ENCODE data around the gene CD1E. TPM values are rescaled to one million over a fixed set of nuclear protein-coding genes. Genes with fewer than 3 reads are reported as not detected.
"Not testable (repeated sequence)": the region's sequence is repeated elsewhere in the genome, so short reads cannot be mapped to it uniquely, and the experiment has no call there.

Gene CD1E
- total and polyA plus RNA-seq, 2 of the 4 experiments (the other 2 are of a cell fraction): not detected

GRCh38 chr1:158348946-158349345 is 4.7 kb upstream of the CD1E start:
- H3K4me3 ChIP-seq (ENCODE audit: insufficient read depth, low read depth, low read length); H4K20me1 ChIP-seq (ENCODE audit: insufficient read depth, low read length); H3K27me3 ChIP-seq (ENCODE audit: control insufficient read depth, insufficient read depth, low read length); H3K23ac ChIP-seq (ENCODE audit: low read depth, low read length); dilution Hi-C loops (cut with HindIII; ENCODE audit: low sequenced_read_pairs, unreplicated experiment); H3K4me1 ChIP-seq (ENCODE audit: control insufficient read depth, insufficient read depth, low read length); H4K91ac ChIP-seq (ENCODE audit: insufficient read depth, low read depth, low read length); H3K79me1 ChIP-seq (ENCODE audit: low read depth in 1 of 2, low read length in 2 of 2); H2BK15ac ChIP-seq (ENCODE audit: low read depth, low read length); H3K4me2 ChIP-seq (ENCODE audit: low read depth, low read length); H3K9ac ChIP-seq (ENCODE audit: low read depth, low read length); CTCF ChIA-PET; H3K9me1 ChIP-seq (ENCODE audit: insufficient read depth, low read length); H2BK5ac ChIP-seq (ENCODE audit: low read depth, low read length, poor library complexity, severe bottlenecking); DNase-seq; in situ Hi-C loops (cut with MboI; ENCODE audit: low sequenced_read_pairs); H2AFZ ChIP-seq (replicated peaks; ENCODE audit: low read length, poor library complexity); ATAC-seq (ENCODE audit: low read depth); H3K9me3 ChIP-seq (ENCODE audit: control insufficient read depth, insufficient read depth, low read length); H4K8ac ChIP-seq (ENCODE audit: low read depth in 2 of 2, low read length in 2 of 2); POLR2A ChIA-PET (ENCODE audit: unreplicated experiment); H3K56ac ChIP-seq (ENCODE audit: extremely low read depth, insufficient read depth, low read length); intact Hi-C loops (cut with micrococcal nuclease); H2BK120ac ChIP-seq (ENCODE audit: low read depth, low read length); H4K5ac ChIP-seq (ENCODE audit: low read depth, low read length); H3K36me3 ChIP-seq (ENCODE audit: control insufficient read depth, insufficient read depth, low read length); H3K4ac ChIP-seq (ENCODE audit: low read depth, low read length); H2BK20ac ChIP-seq (ENCODE audit: low read depth, low read length); H3K14ac ChIP-seq (replicated peaks; ENCODE audit: low read depth, low read length); H2AK9ac ChIP-seq (replicated peaks; ENCODE audit: low read depth, low read length, poor library complexity); BruUV-seq (replicated peaks); H3K27ac ChIP-seq (ENCODE audit: insufficient read depth, low read length); H3K18ac ChIP-seq (ENCODE audit: low read depth, low read length); H2AK5ac ChIP-seq (ENCODE audit: low read depth, low read length): not testable (repeated sequence)
- 81% methylated on average over 4 of the region's 24 CpGs; no CpG with 5 or more reads in 1 of the 2 experiments for WGBS, 2 experiments (ENCODE audit: extremely low coverage in 2 of 2, insufficient read length in 1 of 2)

Measured in IMR-90 (cell line).